ENCODE results near the gene CHSY3. TPM values are rescaled to one million over a fixed set of nuclear protein-coding genes. Genes with fewer than 3 reads are reported as not detected.

CHSY3 gene
- total RNA-seq, 6 experiments from 2014 or later: 1.2 to 4.6 (median 1.4) TPM

DNA sequence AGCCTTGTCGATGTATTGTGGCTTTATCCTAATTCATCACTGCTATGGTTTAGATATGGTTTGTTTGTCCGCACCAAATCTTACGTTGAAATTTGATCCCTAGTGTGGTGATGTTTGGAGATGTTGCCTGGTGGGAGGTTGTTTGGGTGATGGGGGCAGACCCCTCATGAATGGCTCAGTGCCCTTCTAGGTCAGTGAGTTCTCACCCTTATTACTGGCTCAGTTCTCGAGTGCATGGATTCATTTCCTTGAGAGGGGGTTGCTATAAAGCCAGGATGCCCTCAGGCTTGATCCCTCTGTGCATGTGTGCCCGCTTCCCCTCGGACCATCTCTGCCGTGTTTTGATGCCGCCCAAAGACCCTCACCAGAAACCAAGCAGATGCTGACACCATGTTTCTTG, 114.4 kb downstream of the CHSY3 start:
- H3K27me3 ChIP-seq: no peaks in the 10 kb centered on the region
- H3K4me1 ChIP-seq: no peaks in the 10 kb centered on the region
- TF ChIP-seq, protein P1, sequence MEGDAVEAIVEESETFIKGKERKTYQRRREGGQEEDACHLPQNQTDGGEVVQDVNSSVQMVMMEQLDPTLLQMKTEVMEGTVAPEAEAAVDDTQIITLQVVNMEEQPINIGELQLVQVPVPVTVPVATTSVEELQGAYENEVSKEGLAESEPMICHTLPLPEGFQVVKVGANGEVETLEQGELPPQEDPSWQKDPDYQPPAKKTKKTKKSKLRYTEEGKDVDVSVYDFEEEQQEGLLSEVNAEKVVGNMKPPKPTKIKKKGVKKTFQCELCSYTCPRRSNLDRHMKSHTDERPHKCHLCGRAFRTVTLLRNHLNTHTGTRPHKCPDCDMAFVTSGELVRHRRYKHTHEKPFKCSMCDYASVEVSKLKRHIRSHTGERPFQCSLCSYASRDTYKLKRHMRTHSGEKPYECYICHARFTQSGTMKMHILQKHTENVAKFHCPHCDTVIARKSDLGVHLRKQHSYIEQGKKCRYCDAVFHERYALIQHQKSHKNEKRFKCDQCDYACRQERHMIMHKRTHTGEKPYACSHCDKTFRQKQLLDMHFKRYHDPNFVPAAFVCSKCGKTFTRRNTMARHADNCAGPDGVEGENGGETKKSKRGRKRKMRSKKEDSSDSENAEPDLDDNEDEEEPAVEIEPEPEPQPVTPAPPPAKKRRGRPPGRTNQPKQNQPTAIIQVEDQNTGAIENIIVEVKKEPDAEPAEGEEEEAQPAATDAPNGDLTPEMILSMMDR (IDR thresholded peaks at IDR 0.05): no peak
- no peak for TF ChIP-seq POLR2A (IDR thresholded peaks at IDR 0.05)
- no peak for ATAC-seq
- H3K4me3 ChIP-seq: no peak overlapping the region
- intact Hi-C loops (cut with DNase I): no loop called here
- WGBS (ENCODE audit: insufficient coverage, low coverage, low lambda C conversion rate, missing lambda C conversion rate): 75% methylated on average over 8 of the region's 8 CpGs
- no peaks in the 10 kb centered on the region for H3K36me3 ChIP-seq
- no peak for DNase-seq
- no peaks in the 10 kb centered on the region for H3K9me3 ChIP-seq
- H3K27ac ChIP-seq: no peak overlapping the region

DNA sequence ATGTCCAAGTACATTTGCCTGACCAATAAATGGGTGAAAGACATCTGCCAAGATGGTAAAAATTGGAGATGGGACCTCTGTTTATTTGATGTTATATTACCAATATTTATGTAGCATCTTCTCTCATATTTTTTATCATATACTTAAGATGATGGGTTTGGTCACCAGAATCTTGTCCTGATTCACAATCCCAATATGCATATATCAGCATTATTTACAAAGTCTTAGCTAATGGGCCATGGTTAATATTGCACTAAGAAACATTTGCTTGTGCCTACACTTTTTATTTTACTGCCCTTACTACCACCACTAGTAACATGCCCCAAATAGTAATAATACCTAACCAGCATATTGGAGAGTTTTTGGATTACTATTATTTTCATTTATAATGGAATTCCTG, 116.7 kb downstream of the CHSY3 start:
- no peaks in the 10 kb centered on the region for H3K27me3 ChIP-seq
- no peaks in the 10 kb centered on the region for H3K9me3 ChIP-seq
- DNase-seq (no peak), ATAC-seq (no peak)
- no peak overlapping the region for H3K4me3 ChIP-seq
- intact Hi-C loops (cut with DNase I): no loop called here
- no peaks in the 10 kb centered on the region for H3K4me1 ChIP-seq
- H3K27ac ChIP-seq: no peak overlapping the region
- TF ChIP-seq, protein P1 (IDR thresholded peaks at IDR 0.05): no peak
- TF ChIP-seq POLR2A (IDR thresholded peaks at IDR 0.05): no peak
- H3K36me3 ChIP-seq: no peaks in the 10 kb centered on the region

DNA sequence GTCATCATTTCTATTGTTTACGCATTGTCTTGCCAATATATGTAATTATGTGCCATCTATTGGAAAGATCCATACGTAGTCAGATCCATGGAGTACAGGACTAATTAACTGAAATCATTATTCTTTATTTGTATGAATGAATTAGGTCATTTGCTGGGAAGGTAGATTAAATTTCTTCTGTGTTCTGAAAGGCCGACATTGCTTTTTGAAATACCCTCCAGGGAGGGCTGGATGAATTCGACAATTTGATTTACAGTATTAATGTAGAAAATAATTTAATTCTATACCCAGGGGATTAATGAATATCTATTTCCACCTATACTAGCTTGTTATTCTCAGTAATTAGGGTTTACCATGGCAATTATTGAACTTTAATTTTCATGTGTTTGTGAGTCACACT, 117.6 kb downstream of the CHSY3 start:
- H3K27me3 ChIP-seq: no peaks in the 10 kb centered on the region
- no peak for TF ChIP-seq POLR2A (IDR thresholded peaks at IDR 0.05)
- TF ChIP-seq, protein P1 (IDR thresholded peaks at IDR 0.05): no peak

DNA sequence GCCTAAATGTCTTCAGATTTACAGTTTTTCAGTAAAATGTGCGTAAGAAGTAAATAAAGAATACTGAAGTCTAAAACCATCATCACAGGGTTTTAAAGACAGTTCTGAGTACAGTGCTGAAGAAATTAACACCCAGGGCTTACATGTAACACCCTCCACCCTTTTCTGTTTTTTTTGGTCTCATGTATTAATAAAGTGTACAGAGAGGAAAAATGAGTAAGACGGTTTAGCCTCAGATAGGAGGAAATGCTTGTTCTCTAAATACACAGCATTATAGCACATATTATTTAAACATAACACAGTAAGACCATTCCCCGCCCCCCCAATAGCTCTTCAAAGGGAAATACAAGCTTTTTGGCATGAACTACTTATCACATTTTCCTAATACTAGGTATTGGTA, 119.3 kb downstream of the CHSY3 start:
- intact Hi-C loops (cut with DNase I): no loop called here
- DNase-seq: no peak
- no peaks in the 10 kb centered on the region for H3K36me3 ChIP-seq
- H3K27ac ChIP-seq: no peak overlapping the region
- ATAC-seq: no peak
- H3K4me3 ChIP-seq: no peak overlapping the region
- H3K4me1 ChIP-seq: no peaks in the 10 kb centered on the region
- H3K27me3 ChIP-seq: no peaks in the 10 kb centered on the region
- no peak for TF ChIP-seq POLR2A (IDR thresholded peaks at IDR 0.05)
- TF ChIP-seq, protein P1 (IDR thresholded peaks at IDR 0.05): no peak
- WGBS (ENCODE audit: insufficient coverage, low coverage, low lambda C conversion rate, missing lambda C conversion rate): 55% methylated on average over 3 of the region's 3 CpGs
- no peaks in the 10 kb centered on the region for H3K9me3 ChIP-seq

More for the DNA sequence above, 117.6 kb downstream of the CHSY3 start:
- no peak overlapping the region for H3K27ac ChIP-seq
- ATAC-seq (no peak), DNase-seq (no peak)
- H3K4me1 ChIP-seq: no peaks in the 10 kb centered on the region
- no peak overlapping the region for H3K4me3 ChIP-seq
- H3K9me3 ChIP-seq: no peaks in the 10 kb centered on the region
- 83% methylated on average over 4 of the region's 4 CpGs for WGBS (ENCODE audit: insufficient coverage, low coverage, low lambda C conversion rate, missing lambda C conversion rate)
- intact Hi-C loops (cut with DNase I): no loop called here
- H3K36me3 ChIP-seq: no peaks in the 10 kb centered on the region

DNA sequence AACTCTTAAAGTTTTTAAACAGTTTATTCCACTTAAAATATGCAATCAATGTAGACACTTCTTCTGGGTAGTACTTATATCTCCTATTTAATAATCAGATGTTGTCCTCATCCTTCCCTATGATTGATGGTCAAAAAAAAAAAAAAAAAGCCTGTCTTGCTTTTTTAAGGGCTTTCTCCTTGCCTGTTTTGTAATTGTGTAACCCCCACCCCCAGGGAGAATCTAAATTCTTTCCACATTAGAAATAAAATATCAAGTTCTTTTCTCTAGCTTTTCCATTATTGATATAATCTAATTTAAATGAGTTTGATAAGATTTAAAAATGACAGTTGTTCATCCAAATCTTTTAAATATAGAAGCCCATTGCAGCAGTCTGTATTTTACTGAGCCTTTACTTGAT, 119.7 kb downstream of the CHSY3 start:
- no peak for DNase-seq
- H3K36me3 ChIP-seq: no peaks in the 10 kb centered on the region
- no peak for ATAC-seq
- H3K4me1 ChIP-seq: no peaks in the 10 kb centered on the region
- H3K4me3 ChIP-seq: no peak overlapping the region
- no peaks in the 10 kb centered on the region for H3K27me3 ChIP-seq
- H3K9me3 ChIP-seq: no peaks in the 10 kb centered on the region
- TF ChIP-seq POLR2A (IDR thresholded peaks at IDR 0.05): no peak
- TF ChIP-seq, protein P1 (IDR thresholded peaks at IDR 0.05): no peak
- intact Hi-C loops (cut with DNase I): no loop called here
- H3K27ac ChIP-seq: no peak overlapping the region
